Measurements from ENCODE around the gene PLTP.
"Not testable (repeated sequence)": the region's sequence is repeated elsewhere in the genome, so short reads cannot be mapped to it uniquely, and the experiment has no call there.

The PLTP gene, protein sequence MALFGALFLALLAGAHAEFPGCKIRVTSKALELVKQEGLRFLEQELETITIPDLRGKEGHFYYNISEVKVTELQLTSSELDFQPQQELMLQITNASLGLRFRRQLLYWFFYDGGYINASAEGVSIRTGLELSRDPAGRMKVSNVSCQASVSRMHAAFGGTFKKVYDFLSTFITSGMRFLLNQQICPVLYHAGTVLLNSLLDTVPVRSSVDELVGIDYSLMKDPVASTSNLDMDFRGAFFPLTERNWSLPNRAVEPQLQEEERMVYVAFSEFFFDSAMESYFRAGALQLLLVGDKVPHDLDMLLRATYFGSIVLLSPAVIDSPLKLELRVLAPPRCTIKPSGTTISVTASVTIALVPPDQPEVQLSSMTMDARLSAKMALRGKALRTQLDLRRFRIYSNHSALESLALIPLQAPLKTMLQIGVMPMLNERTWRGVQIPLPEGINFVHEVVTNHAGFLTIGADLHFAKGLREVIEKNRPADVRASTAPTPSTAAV

DNA sequence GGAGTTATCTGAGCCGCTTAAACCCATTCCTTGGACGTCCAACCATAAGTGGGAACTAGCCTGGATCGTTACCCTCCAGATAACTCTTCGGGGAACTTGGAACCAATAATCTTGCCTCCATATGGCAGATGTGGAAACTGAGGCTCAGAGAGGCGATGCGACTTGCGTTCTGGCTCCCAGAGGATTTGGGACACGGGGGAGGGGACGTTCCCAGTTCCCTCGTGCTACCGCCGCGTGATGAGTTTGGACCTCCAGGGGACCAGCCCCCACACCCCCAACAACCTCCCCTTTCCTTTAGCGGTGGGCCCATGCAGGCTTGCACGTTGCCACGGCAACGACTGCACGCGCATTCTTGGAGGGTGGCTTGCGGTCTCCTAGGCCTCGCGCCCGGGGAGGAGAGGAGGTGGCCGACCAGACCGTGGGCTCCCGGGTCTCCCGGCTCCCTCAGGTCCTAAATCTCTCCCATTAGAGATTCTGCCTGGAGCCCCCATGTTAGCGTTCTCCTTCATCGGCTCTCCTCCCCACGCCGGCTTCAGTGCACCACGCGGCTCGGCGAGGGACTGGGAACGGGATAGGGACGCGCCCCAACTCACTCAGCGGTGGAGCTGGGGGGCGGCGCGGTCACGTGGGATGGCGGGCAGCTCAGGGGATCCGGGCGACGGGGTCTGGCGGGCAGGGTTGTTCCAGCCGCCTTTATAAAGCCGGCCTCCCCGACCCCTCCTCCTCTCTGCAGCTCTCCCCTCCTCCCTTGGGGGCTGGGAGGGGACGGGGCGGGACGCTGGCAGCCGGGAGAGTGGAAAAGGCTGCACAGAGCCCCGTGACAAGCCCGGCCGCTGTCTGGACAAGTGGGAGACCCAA lies at the start of gene PLTP:
TSS of gene PLTP (minus strand) at position 670 of the 858 bp plus-strand sequence. CDS start 703 bp downstream, outside the sequence.
- peak; percentile 42 for DNase-seq

DNA sequence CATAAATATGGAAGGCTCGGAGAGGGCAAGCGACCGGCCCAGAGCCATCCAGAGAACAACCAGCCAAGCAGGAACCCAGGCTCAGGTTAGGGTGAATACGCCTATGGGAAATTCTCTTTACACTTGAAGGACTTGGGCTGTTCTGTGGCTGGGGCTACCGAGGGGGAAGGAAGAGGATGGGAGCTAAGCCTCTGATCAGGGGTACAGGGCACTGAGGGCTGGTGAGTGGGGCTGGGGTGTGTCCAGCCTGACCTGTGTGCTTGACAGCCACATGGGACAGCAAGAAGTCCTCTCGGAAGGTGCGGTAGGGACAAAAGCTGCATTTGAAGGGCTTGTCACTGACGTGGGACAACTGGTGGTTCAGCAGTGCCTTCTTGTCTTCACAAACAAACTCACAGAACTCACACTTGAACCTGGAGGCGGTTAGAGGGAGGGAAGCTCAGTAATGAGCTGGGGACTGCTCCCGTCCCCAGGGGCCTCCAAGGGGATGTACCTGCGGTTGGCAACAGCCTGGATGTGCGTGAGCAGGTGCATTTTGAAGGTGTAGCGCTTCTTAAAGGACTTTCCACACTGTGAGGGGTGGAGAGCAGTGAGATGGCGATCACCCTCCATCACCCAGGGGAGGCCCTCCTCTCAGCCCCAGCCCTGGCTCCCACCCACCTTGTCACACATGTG lies 48.1 kb upstream of the PLTP start:
- no peak for DNase-seq

DNA sequence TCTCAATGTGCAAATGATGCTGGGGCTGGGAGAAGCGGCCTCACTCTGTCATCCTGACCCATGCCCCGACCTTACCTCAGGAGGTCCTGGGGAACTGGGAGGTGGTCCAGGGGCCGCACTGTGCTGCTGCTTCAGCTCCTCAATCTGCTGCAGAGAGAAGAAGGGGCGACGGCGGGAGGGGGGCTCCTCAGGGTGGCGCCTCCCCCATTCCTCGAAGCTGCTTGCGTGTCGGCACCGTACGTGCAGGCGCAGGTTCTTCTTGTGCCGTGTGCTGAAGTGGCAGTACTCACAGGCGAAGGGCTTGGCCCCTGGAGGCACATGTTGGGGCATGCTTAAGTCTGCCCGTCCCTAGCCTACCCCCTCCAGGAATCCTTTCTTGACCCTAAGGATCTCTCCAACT lies 47.2 kb upstream of the PLTP start:
- no peak for DNase-seq

DNA sequence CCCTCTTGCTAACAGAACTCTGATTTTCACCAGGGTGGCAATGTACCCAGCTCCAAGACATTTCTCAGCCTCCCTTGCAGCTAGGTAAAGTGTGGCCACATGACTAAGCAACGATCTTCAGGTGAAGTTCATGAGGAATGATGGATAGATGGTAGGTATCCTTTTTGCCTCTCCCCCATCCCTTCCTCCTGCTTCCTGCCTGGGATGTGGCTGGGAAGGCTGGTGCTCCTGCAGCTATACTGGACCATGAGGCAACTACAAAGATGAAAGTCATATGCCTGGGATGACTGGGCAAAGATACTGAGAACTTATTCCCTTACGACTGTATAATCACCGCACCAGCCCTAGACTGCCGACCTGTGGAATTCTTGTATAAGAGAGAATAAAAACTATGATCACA lies 46.6 kb upstream of the PLTP start:
- DNase-seq = no peak

DNA sequence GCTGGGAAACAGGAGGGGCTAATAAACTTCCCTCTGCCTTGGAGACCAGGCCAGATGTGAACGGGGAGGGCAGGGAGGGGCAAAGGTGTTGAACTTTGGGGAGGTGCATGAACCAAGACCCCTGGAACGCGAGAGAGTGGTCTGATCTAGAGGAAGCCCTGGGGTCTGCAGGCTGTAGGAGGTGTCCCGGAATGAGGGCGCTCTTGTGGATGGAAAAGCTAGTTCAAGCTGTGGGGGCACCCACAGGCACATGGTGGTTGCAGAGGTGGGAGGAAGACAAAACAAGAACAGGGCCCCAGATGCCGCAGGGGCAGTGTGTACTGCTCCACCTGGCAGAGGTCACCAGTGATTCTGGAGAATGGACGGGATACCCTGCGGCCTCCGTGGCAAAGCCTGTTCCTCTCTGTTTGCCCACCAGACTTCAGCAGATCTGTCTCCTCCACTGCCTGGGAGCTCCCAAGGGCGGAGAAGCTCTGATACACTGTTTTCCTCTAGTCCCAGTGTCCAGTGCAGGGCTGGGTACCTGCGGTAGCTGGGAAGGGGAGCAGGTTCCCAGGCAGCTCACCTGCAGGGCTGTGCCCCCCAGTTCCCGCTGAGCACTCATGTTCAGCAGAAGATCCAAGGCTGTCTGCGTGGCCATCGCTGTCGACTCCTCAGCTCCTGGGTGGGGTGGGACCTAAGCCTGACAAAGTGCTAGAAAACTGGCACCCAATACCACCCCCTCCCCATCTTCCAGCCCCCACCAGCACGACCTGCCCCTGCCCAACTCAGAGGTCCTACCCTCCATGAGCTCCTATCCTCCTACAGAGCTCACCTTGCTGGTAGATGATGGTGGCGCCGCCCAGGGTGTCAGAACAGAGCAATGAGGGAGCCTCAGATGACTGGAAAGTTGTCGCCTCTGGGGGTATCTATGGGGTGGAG lies 45.3 kb upstream of the PLTP start:
- DNase-seq = no peak

DNA sequence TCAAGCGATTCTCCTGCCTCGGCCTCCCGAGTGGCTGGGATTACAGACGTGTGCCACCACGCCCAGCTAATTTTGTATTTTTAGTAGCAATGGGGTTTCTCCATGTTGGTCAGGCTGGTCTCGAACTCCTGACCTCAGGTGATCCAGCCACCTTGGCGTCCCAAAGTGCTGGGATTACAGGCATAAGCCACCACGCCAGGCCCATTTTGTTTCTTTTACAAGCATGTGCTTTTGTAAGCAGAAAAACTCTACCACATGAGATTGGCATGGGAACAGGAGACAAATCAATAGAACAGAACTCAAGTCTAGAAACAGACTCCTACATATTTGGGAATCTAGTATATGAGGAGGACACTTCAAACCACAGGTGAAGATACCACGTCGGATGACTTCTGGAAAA lies 44.4 kb upstream of the PLTP start:
- not testable (repeated sequence) for DNase-seq

DNA sequence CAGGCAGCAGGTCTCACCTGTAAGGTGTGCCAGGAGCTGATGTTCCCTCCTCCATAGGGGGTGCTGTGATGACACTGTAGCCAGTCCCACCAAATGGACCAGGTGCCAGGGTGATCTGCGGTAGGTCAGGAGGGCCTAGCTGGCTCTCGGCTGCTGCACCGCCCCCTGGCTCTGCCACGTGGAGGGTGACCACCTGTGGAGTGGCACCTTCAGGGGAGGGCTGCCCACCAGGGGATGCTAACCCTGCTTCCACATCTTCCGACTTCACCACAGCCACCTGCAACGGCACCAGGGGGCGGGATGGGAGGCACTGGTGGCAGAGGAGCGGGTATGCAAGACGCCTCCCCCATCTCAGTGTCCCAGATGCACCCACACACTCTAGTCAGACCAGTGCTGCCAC lies 41.7 kb upstream of the PLTP start:
- no peak for DNase-seq

DNA sequence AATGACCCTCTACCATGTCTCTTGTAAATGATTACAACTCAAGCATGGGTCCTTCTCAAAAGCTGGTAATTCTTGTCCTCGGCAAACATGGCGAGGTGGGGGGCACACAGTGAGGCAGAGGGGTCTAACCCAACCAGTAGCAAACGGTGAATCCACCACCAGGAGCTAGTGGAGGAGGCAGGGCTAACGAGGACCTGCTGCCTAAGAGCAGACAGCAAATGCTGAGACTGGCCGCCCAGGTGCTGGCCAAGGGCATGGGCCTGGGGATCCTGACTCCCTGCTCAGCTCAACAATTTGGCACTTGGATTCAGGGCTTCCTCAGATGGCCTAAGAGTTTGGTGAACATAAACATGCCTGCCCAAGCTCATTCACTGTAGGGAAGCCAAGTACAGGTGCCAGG lies 40.9 kb upstream of the PLTP start:
- DNase-seq = no peak

DNA sequence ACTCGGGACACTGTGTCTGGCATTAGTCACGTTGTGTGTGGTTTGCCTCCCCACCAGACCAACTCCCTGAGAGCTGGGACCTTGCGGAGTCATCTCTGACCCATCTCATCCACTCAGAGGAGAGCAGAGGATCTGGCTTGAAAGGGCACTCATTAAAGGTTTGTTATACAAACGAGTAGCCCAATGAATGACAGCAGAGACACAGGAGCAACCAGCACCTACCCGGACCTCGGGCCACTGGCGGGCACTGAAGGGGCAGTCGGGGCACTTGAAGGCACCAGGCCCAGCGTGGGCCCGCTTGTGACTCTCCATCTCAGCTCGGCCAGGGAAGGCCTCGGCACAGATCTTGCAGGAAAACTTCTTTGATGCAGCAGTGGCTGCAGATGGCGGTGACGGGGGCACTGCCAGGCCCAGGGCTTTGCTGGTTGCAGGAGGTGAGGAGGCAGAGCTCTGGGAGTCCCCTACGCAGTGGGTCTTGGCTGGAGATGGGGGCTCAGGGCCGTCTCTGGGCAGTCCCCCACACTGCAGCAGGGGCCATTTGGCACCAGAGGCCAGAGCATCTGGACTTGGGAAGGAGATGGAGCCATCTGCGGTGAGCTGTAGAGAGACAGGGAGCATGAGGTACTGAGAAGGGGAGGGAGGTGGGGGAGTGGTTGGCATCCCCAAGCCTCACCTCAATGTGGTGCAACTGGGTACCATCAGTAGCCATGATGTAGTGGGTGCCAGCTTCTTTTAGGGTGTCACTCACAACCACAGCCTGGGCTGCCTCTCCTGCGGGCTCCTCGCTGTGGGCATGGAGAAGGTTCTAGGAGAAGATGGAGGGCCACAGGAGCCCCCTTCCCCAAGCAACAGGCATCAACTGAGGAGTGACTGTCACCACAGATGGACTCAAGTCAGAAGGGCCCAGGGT lies 40.2 kb upstream of the PLTP start:
- DNase-seq = no peak

DNA sequence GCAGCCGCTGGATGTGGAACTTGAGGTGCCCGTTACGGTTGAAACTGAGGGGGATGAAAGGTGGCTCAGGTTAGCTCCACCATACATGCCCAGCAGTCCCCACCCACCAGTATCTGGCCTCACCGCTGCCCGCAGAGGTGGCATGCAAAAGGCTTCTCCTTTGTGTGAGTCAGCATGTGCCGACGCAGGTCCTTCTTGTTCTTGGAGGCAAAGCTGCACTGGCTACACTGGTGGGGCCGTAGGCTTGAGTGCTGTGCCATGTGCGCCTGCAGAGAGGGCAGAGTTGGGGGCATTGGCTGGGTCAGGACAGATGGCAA lies 38.3 kb upstream of the PLTP start:
- DNase-seq = no peak

DNA sequence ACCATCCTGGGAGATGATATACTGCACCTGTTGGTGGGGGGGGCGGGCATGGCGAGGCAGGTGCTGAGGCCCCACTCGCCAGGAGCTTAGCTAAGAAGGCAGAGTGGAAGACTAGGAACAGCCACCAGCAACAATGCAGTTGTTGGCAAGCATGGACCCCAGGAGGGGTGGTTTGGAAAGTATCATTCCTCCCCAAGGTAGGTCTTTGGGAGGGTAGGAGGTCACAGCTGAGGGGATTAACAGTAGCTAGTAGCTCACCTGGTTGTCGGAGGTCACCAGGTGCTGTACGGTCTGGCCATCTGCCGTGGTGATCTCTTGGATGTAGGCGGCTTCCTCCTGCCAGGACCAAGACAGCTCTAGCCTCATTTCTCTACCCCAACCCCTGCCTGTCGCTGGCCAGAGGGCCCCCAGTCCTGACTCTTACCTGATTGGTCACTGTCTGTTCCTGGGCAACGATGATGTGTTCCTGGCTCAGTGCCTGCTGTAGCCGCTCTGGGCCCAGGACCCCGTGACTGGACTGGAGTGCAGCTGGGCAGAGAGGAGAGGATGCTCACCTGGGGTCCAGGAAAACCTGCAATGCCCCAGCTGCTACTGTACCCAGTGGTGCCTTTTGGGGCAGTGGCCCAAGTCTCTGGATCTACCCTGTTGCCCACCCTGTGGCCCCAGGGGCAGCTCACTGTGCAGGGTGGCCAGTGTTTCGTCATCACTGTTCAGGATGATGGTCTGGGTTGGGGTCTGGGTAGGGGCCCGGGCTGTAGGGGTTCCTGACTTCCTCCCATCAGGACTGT lies 37.8 kb upstream of the PLTP start:
- DNase-seq = no peak

DNA sequence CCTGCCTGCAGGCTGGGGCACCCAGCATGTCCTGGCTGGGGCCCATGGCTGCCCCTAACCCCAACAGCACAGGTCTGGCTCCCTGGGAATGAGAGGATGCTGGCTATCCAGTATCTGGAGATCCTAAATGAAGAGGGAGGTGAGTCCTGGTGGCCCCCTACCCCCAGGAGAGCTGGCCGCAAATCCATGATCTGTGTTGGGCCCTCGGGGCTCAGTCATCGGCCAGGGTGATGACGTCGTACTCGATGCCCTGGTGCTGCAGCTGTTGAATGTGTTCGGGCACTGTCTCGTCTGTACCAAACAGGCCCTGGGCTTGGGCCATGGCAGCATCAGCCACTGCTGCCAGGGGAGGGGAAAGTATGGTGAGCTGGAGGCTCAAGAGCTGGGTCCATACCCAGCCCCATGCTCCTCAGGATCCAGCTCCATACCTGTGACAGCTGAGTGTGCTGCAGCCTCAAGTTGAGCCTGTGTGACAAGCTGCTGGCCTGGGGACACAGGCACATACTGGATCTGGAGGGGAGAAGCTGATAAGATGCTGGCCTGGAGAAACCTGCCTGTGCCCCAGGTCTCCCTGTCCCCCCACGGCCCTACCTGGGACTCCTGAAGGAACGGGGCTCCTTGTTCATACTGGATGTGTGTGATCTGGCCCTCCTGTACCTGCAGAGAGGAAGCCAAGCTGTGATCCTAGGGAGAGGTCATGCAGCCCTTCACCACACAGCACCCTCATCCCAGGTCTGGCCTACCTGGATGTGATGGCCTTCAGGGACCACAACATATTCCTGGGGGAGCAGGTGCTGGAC lies 37.0 kb upstream of the PLTP start:
- no peak for DNase-seq

DNA sequence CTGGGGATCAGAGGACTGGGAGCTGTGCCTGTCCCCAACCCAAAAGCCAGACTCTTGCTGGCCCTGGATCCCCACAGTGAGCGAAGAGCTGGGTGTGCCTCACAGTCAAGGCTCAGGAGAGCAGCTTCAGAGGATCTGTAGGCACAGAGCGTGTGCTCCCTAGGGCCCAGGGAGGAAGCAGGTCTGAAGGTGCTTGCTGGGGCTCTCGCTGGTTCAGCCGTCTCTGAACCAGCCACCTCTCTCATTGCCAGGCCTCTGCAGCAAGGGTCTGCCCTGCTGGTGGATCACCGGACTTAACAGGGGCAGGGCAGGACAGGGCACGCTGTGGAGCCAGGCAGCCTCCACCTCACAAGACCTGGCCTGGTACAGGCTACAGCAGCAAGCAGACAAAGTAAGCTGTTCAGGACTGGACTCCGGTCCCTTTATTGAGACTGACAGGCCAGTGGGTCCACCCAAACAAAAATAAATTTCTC lies 36.3 kb upstream of the PLTP start:
- no peak for DNase-seq

DNA sequence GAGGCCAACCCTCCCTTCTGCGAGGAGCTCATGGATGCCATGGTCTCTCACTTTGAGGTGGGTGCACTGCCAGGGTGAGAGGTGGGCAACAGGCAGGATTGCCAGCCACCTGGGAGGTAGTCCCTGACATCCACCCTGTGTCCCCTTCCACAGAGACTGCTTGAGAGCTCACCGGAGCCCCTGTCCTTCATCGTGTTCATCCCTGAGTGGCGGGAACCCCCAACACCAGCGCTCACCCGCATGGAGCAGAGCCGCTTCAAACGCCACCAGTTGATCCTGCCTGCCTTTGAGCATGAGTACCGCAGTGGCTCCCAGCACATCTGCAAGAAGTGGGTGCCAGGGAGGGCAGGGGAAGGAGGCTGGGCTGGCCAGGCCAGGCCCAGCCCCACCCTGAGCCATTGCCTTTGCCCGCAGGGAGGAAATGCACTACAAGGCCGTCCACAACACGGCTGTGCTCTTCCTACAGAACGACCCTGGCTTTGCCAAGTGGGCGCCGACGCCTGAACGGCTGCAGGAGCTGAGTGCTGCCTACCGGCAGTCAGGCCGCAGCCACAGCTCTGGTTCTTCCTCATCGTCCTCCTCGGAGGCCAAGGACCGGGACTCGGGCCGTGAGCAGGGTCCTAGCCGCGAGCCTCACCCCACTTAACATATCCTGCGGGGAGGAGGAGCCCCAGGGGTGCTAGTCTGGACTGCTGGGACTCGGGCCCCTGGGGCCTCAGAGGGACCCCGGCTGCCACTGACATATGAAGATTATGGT lies 35.3 kb upstream of the PLTP start:
- DNase-seq = no peak

DNA sequence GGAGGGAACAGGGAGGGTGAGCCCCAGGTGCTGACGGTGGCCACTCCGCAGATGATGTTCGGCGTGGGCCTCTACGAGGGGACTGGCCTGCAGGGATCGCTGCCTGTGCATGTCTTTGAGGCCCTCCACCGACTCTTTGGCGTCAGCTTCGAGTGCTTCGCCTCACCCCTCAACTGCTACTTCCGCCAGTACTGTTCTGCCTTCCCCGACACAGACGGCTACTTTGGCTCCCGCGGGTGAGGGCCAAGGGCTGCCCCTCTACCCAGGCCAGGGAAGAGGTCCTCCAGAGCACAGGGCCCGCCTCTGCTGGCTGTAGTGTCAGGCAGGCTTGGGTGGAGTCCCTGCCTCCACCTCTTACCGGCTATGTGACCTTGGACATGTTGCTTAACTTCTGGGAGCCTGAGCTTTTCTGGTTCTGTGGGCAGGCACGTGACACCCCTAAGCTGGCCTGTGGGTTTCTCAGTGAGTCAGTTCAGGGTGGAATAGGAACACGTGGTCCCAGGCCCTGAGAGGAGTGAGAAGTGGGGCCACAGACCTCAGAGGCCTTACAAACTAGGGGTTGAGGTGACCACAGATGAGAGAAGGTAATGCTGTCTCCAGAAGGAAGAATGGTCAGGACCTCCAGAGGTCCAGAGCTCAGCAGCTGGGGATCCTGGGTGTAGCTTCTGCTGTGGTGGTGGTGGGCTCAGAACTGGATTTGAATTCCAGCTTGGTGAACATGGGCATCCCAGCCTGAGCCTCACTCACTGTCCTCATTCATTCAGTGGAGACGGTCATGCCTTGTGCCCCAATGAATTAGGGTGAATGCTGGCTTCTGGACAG lies 34.4 kb upstream of the PLTP start:
- no peak for DNase-seq

DNA sequence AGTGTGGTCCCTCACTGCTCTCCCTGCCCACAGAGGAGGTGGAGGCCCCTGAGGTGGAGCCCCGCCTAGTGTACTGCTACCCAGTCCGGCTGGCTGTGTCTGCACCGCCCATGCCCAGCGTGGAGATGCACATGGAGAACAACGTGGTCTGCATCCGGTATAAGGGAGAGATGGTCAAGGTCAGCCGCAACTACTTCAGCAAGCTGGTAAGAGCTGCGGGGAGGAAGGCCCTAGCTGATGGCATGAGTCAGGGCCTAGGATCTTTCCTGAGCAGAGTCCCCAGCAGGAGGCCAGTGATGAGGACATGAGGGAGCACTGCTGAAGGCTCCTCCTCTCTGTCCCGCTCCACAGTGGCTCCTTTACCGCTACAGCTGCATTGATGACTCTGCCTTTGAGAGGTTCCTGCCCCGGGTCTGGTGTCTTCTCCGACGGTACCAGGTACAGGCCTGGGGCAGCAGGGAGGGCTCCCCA lies 33.8 kb upstream of the PLTP start:
- no peak for DNase-seq

DNA sequence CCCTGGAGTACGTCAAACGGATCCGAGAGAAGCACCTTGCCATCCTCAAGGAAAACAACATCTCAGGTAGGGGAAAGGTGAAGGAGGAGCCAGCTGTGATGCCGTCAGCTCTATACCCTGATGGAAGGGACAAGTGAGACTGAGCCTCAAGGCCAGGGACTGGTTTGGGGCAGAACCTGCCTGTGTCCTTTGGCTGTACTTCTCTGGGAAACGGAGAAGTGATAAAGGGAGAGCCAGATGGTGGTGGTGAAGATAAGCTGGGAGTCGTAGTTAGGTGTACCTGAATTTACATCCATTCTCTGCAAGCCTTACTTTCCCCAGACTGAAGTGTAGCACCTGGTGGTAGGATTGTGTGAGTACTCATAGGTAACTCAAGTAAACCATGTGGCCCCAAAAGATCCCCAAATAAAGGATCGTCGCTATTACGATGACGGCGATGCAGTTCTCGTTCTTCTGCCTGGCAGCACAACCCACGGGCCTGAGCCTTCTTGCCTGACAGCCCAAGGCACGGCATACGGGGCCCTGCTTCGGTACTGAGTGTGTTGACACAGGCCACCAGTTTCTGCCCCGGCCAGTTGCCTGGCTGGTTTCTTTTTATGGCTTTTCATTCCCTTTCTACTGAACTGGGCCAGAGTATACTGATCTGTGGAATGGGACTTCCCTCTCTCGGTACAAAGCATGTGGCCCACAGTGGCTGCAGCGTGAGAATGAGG lies 33.2 kb upstream of the PLTP start:
- no peak for DNase-seq

Data from CD4-positive, alpha-beta T cell treated with Interleukin-6 for 4 hours (primary cell).